Sigmoid colon (tissue), 4 donors: ENCODE results near the gene MAD1L1.

Source experiments
- CTCF ChIP-seq, 4 experiments: fragments of 450-650 bp in 3 of 4; fragments of 200-600 bp in 1 of 4; IDR thresholded peaks; one replicate each; pipeline ENCODE4 v1.5.1; 2016 to 2019; ENCODE audit warnings: antibody characterized with exemption in 4 of 4, mild to moderate bottlenecking in 3 of 4, moderate library complexity in 2 of 4
- EP300 ChIP-seq, 4 donors: sonication (generic); formaldehyde crosslinking; IDR thresholded peaks; one replicate each; pipeline ENCODE4 v1.6.1; 2017; ENCODE audit warnings: antibody characterized with exemption in 4 of 4
- POLR2A ChIP-seq, 2 donors: fragments of 450-650 bp; IDR thresholded peaks; one replicate each; pipeline ENCODE4 v1.6.1; 2016; ENCODE audit warnings: antibody characterized with exemption in 2 of 2, mild to moderate bottlenecking in 2 of 2, moderate library complexity in 2 of 2

GRCh38 chr7:2219136-2219535 is 13.6 kb downstream of the MAD1L1 start:
- TF ChIP-seq CTCF (IDR thresholded peaks at IDR 0.05), result no peak
- TF ChIP-seq POLR2A (IDR thresholded peaks at IDR 0.05), result no peak
- TF ChIP-seq EP300 (IDR thresholded peaks at IDR 0.05), result no peak
